Measurements from ENCODE around the gene EPHA4.

- no peak for TF ChIP-seq TAF1 (IDR thresholded peaks at IDR 0.05; ENCODE audit: low read depth, low read length)
- no peak for TF ChIP-seq PAX5 (IDR thresholded peaks at IDR 0.05; ENCODE audit: insufficient read depth, low read length, severe bottlenecking)
- no peak for TF ChIP-seq POLR2AphosphoS5 (IDR thresholded peaks at IDR 0.05; ENCODE audit: low read depth, low read length)
- no peak for TF ChIP-seq POLR2A (IDR thresholded peaks at IDR 0.05; ENCODE audit: low read depth, low read length)
Observed at GRCh38 chr2:221461901-221462300, 110.2 kb downstream of the EPHA4 start.
